Sigmoid colon (tissue), 4 donors: ENCODE data around the gene GPC6.

Experiments used
- CTCF ChIP-seq, 4 experiments: fragments of 450-650 bp in 3 of 4; fragments of 200-600 bp in 1 of 4; IDR thresholded peaks; one replicate each; pipeline ENCODE4 v1.5.1; 2016 to 2019; ENCODE audit warnings: antibody characterized with exemption in 4 of 4, mild to moderate bottlenecking in 3 of 4, moderate library complexity in 2 of 4
- EP300 ChIP-seq, 4 donors: sonication (generic); formaldehyde crosslinking; IDR thresholded peaks; one replicate each; pipeline ENCODE4 v1.6.1; 2017; ENCODE audit warnings: antibody characterized with exemption in 4 of 4
- POLR2A ChIP-seq, 2 donors: fragments of 450-650 bp; IDR thresholded peaks; one replicate each; pipeline ENCODE4 v1.6.1; 2016; ENCODE audit warnings: antibody characterized with exemption in 2 of 2, mild to moderate bottlenecking in 2 of 2, moderate library complexity in 2 of 2
- POLR2AphosphoS5 ChIP-seq, 4 donors: sonication (generic); formaldehyde crosslinking; IDR thresholded peaks; one replicate each; pipeline ENCODE4 v1.6.1; 2017; ENCODE audit warnings: antibody characterized with exemption in 4 of 4

GRCh38 chr13:94129490-94129894 lies 902.9 kb downstream of the GPC6 start:
- TF ChIP-seq POLR2A (IDR thresholded peaks at IDR 0.05) (no peak), CTCF (IDR thresholded peaks at IDR 0.05) (no peak), EP300 (IDR thresholded peaks at IDR 0.05) (no peak), POLR2AphosphoS5 (IDR thresholded peaks at IDR 0.05) (no peak)
